DND-41 (cell line): ENCODE results near the gene PNKD.
A peak's percentile ranks its signal among the peaks of the same experiment; 100 is the strongest.

Source experiments
- ATAC-seq: fragments of 200-7000 bp; cut with Tn5 transposase; 3 replicates; pipeline ENCODE4 v1.9.1; 2021; ENCODE audit warnings: low read depth; ENCODE audit not compliant: insufficient read depth
- DNase-seq: peaks from one replicate; pipeline ENCODE4 v3.0.0-alpha.2; 2020
- H2AFZ ChIP-seq: 2 replicates; pipeline ENCODE4 v1.6.0; 2012; ENCODE audit warnings: low read depth, low read length
- H3K27ac ChIP-seq: 2 replicates; pipeline ENCODE4 v1.5.1; 2012; ENCODE audit warnings: low read length, inconsistent platforms
- H3K27me3 ChIP-seq: fragments of 200-600 bp; sonication (generic); 2 replicates; pipeline ENCODE4 v1.6.0; 2012; ENCODE audit warnings: low read length, mild to moderate bottlenecking, inconsistent platforms; ENCODE audit not compliant: insufficient read depth, poor library complexity
- H3K36me3 ChIP-seq: 2 replicates; pipeline ENCODE4 v1.5.1; 2012; ENCODE audit warnings: low read length, inconsistent platforms; ENCODE audit not compliant: insufficient read depth
- H3K4me1 ChIP-seq: 2 replicates; pipeline ENCODE4 v1.5.1; 2012; ENCODE audit warnings: mild to moderate bottlenecking, low read length; ENCODE audit not compliant: insufficient read depth
- H3K4me2 ChIP-seq: 2 replicates; pipeline ENCODE4 v1.6.0; 2012; ENCODE audit warnings: mild to moderate bottlenecking, moderate library complexity, low read length, inconsistent platforms; ENCODE audit not compliant: insufficient read depth
- H3K4me3 ChIP-seq, 2 experiments: fragments of 200-600 bp in 1 of 2; shearing (Covaris generic) in 1 of 2; 2 replicates each; pipeline ENCODE4 v1.5.1; 2012 to 2016; ENCODE audit warnings: inconsistent platforms in 2 of 2, low read length in 2 of 2, mild to moderate bottlenecking in 2 of 2, low read depth in 1 of 2, moderate library complexity in 1 of 2
- H3K79me2 ChIP-seq: 2 replicates; pipeline ENCODE4 v1.6.0; 2012; ENCODE audit warnings: low read length, inconsistent platforms; ENCODE audit not compliant: insufficient read depth
- H3K9ac ChIP-seq: 2 replicates; pipeline ENCODE4 v1.6.0; 2012; ENCODE audit warnings: low read depth, mild to moderate bottlenecking, inconsistent platforms, low read length, moderate library complexity
- H3K9me3 ChIP-seq: 2 replicates; pipeline ENCODE4 v1.5.1; 2012; ENCODE audit warnings: low read length, moderate library complexity, mild to moderate bottlenecking, inconsistent platforms; ENCODE audit not compliant: insufficient read depth, severe bottlenecking
- H4K20me1 ChIP-seq: 2 replicates; pipeline ENCODE4 v1.6.0; 2012; ENCODE audit warnings: low read length; ENCODE audit not compliant: insufficient read depth
- CTCF ChIP-seq: IDR thresholded peaks from 2 replicates; pipeline ENCODE4 v1.5.1; 2012; ENCODE audit warnings: borderline replicate concordance, low read length, moderate library complexity, mild to moderate bottlenecking; ENCODE audit not compliant: poor library complexity, severe bottlenecking; ENCODE audit errors: extremely low read depth
- EZH2 ChIP-seq: IDR thresholded peaks from 3 replicates; pipeline ENCODE4 v1.6.1; 2012; ENCODE audit warnings: borderline replicate concordance, low read depth, mild to moderate bottlenecking, moderate library complexity, low read length, inconsistent platforms; ENCODE audit not compliant: severe bottlenecking

PNKD gene

GRCh38 chr2:218267259-218267658, 3.1 kb upstream of the PNKD start:
- H3K4me3 ChIP-seq: no peak overlapping the region
- DNase-seq (no peak), ATAC-seq (no peak)
- 0 out of 2 replicates have a peak overlapping the region, but pooled peaks have one; percentile 16 for H3K4me2 ChIP-seq
- no peak overlapping the region for H3K27ac ChIP-seq
- H3K9ac ChIP-seq: peak overlapping the region; percentile 10; the same call in 1 of the 2 replicates
- no peaks in the 10 kb centered on the region for H3K9me3 ChIP-seq
- no peak overlapping the region for H2AFZ ChIP-seq
- H3K4me1 ChIP-seq: peaks cover 35% of the 10 kb centered on the region
- no peaks in the 10 kb centered on the region for H3K27me3 ChIP-seq
- TF ChIP-seq EZH2 (no peak), CTCF (no peak)
- H3K79me2 ChIP-seq: peaks cover 43% of the 10 kb centered on the region
- H3K36me3 ChIP-seq: peaks cover 55% of the 10 kb centered on the region
- H4K20me1 ChIP-seq: peaks cover 34% of the 10 kb centered on the region

GRCh38 chr2:218270721-218271486, 585 bp downstream of the PNKD start:
- Histone ChIP-seq H3K27ac (peak overlapping the region; percentile 89), H3K9ac (peak overlapping the region; percentile 90), H3K36me3 (peaks cover 58% of the 10 kb centered on the region), H3K9me3 (no peaks in the 10 kb centered on the region), H4K20me1 (peaks cover 16% of the 10 kb centered on the region), H2AFZ (peak overlapping the region; percentile 97), H3K4me1 (peaks cover 36% of the 10 kb centered on the region), H3K79me2 (peaks cover 44% of the 10 kb centered on the region), H3K27me3 (no peaks in the 10 kb centered on the region), H3K4me3 (peak overlapping the region; percentile 97 to 99), H3K4me2 (peak overlapping the region; percentile 96)
- ATAC-seq (no peak), DNase-seq (no peak)
- TF ChIP-seq EZH2: no peak
- TF ChIP-seq CTCF: no peak

- peak overlapping the region; percentile 90 for H3K9ac ChIP-seq
- H3K9me3 ChIP-seq: no peaks in the 10 kb centered on the region
- TF ChIP-seq CTCF (no peak), EZH2 (no peak)
- peak overlapping the region; percentile 96 for H3K4me2 ChIP-seq
- H3K79me2 ChIP-seq: peaks cover 44% of the 10 kb centered on the region
- peaks cover 57% of the 10 kb centered on the region for H3K36me3 ChIP-seq
- no peaks in the 10 kb centered on the region for H3K27me3 ChIP-seq
- H4K20me1 ChIP-seq: peaks cover 16% of the 10 kb centered on the region
- peaks cover 36% of the 10 kb centered on the region for H3K4me1 ChIP-seq
- H3K4me3 ChIP-seq: peak overlapping the region; percentile 97 to 99; a peak in 3 of 4 replicates
- H2AFZ ChIP-seq: no peak overlapping the region
- DNase-seq: no peak
- H3K27ac ChIP-seq: peak overlapping the region; percentile 89
- ATAC-seq: no peak
Measured at GRCh38 chr2:218271487-218271797, 1.1 kb downstream of the PNKD start.
